ENCODE data around the gene AP1G1. TPM values are rescaled to one million over a fixed set of nuclear protein-coding genes. Genes with fewer than 3 reads are reported as not detected.
"Not testable (repeated sequence)": the region's sequence is repeated elsewhere in the genome, so short reads cannot be mapped to it uniquely, and the experiment has no call there.

AP1G1 gene
- total RNA-seq, 4 donors from 2014 or later, result 104 to 270 (median 121) TPM

DNA sequence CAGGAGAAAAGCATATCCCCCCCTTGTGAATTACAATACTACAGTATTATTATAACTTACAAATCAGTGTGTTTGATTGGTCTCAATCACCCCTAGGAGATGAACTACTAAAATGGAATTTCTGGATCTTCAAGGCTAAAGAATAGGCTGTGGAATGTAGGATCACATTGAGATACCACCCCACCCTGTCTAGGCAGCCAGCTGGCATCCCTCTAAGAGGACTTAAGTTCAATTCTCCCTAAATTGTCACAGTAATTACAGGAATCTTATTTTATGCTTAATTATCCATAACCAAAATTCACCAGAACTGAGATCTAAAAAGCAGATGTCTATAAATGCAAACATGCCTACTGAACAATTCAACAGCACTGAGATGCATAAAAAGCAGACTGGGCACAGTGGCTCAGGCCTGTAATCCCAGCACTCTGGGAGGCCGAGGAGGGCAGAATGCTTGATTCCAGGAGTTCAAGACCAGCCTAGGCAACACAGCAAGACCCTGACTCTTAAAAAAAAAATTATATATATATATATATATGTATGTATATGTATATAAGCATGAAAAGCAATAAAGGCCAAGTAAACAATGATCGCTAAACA, 12.0 kb downstream of the AP1G1 start:
- H3K4me1 ChIP-seq, result peaks cover 7 to 30% (median 12%) of the 10 kb centered on the region in 4 donors
- H3K27me3 ChIP-seq, result no peaks in the 10 kb centered on the region
- H3K9me3 ChIP-seq, result no peaks in the 10 kb centered on the region
- in situ Hi-C loops (cut with MboI; ENCODE audit: low pct_ligation_motif_present in 1 of 4, low pct_unique_long_range_greater_than_20kb in 1 of 4, low sequenced_read_pairs in 3 of 4) (no loop called here), intact Hi-C loops (cut with DNase I; ENCODE audit: low total_unique reads) (no loop called here)
- 77 to 91% methylated on average over 2 of the region's 2 CpGs for whole genome bisulfite sequencing, 2 donors (ENCODE audit: low coverage in 1 of 2)
- TF ChIP-seq EP300 (IDR thresholded peaks at IDR 0.05; ENCODE audit: low read depth), result no peak
- no peak for TF ChIP-seq CTCF (IDR thresholded peaks at IDR 0.05)
- no peak for TF ChIP-seq POLR2AphosphoS5 (IDR thresholded peaks at IDR 0.05)
- TF ChIP-seq POLR2A (IDR thresholded peaks at IDR 0.05), result no peak
- no peak for DNase-seq
- no peak overlapping the region for H3K27ac ChIP-seq
- H3K4me3 ChIP-seq, result no peak overlapping the region
- no peaks in the 10 kb centered on the region for H3K36me3 ChIP-seq

DNA sequence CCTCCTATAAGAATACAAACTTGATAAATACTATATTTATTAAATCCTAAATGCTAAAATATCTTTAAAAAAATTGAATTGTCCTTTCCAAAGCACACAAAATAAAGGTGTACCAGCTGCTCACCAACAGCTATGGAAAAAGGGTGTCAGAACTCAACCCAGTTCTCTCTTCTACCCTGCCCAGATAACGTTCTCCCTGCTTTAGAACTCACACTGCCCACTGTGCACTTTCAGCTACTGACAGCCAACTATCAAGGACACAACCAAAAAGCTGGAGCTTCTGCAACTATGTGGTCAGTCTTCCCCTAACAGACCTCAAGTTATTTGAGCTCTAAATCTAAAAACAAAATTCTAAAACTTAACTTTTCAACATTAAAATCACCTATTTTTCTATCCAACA, 13.7 kb downstream of the AP1G1 start:
- no peaks in the 10 kb centered on the region for H3K27me3 ChIP-seq
- H3K9me3 ChIP-seq, result no peaks in the 10 kb centered on the region
- H3K4me3 ChIP-seq, result no peak overlapping the region
- peaks cover 7 to 42% (median 12%) of the 10 kb centered on the region in 4 donors for H3K4me1 ChIP-seq
- in situ Hi-C loops (cut with MboI; ENCODE audit: low pct_ligation_motif_present in 1 of 4, low pct_unique_long_range_greater_than_20kb in 1 of 4, low sequenced_read_pairs in 3 of 4), result no loop called here
- no peaks in the 10 kb centered on the region for H3K36me3 ChIP-seq
- intact Hi-C loops (cut with DNase I; ENCODE audit: low total_unique reads), result no loop called here
- DNase-seq, result no peak
- H3K27ac ChIP-seq, result no peak overlapping the region
- TF ChIP-seq CTCF (IDR thresholded peaks at IDR 0.05), result no peak
- TF ChIP-seq EP300 (IDR thresholded peaks at IDR 0.05; ENCODE audit: low read depth), result no peak
- no peak for TF ChIP-seq POLR2AphosphoS5 (IDR thresholded peaks at IDR 0.05)
- no peak for TF ChIP-seq POLR2A (IDR thresholded peaks at IDR 0.05)
- WGBS, 2 donors (ENCODE audit: low coverage in 1 of 2), result 44 to 83% methylated on average over 1 of the region's 1 CpG

DNA sequence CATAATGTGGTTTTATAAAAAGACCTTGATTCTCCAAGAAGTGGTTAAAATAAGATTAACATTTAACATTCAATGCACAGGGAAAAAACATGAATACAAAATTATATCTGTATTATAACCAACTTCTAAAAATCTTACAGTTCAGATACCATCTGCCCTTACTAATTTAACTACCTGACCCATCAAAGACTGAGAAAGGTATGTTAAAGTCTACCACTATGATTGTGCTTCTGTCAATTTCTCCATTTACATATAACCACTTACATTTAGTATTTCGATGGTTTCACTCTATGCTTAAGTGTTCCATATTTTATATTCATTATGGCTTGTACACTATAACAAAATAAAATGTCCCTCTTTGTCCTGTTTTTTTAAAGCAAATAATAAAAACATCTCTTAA, 14.6 kb downstream of the AP1G1 start:
- DNase-seq, result no peak

DNA sequence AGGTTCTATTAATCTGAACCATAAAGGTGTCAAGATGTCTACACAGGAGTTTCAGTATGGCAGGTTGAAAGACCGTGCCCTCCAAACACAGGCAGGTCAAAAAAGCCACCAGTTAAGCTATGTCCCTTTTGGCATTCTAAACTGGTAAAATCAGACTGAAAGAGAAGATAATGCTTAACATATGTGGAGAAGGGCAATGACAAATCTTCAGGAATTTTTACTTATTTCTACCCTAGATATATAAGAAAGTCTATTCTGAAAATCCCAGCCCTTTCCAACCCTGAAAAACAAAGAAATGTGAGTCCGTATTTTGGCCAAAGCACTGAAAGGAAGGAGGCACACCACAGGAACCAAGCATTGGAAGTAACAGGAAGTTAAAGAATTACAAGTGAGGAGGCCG, 16.5 kb downstream of the AP1G1 start:
- TF ChIP-seq CTCF (IDR thresholded peaks at IDR 0.05), result no peak
- no peak for TF ChIP-seq EP300 (IDR thresholded peaks at IDR 0.05; ENCODE audit: low read depth)
- no peak for TF ChIP-seq POLR2A (IDR thresholded peaks at IDR 0.05)
- no peak for TF ChIP-seq POLR2AphosphoS5 (IDR thresholded peaks at IDR 0.05)
- WGBS, 2 donors (ENCODE audit: low coverage in 1 of 2), result 81 to 87% methylated on average over 3 of the region's 3 CpGs
- H3K27me3 ChIP-seq, result no peaks in the 10 kb centered on the region
- DNase-seq, result no peak
- H3K4me1 ChIP-seq, result peaks cover 7 to 46% (median 12%) of the 10 kb centered on the region in 4 donors
- H3K27ac ChIP-seq, result no peak overlapping the region
- no peaks in the 10 kb centered on the region for H3K9me3 ChIP-seq
- H3K4me3 ChIP-seq, result no peak overlapping the region
- in situ Hi-C loops (cut with MboI; ENCODE audit: low pct_ligation_motif_present in 1 of 4, low pct_unique_long_range_greater_than_20kb in 1 of 4, low sequenced_read_pairs in 3 of 4) (no loop called here), intact Hi-C loops (cut with DNase I; ENCODE audit: low total_unique reads) (no loop called here)
- peaks cover 0 to 21% (median 8%) of the 10 kb centered on the region in 4 donors for H3K36me3 ChIP-seq

More for the DNA sequence above, 14.6 kb downstream of the AP1G1 start:
- no peaks in the 10 kb centered on the region for H3K9me3 ChIP-seq
- in situ Hi-C loops (cut with MboI; ENCODE audit: low pct_ligation_motif_present in 1 of 4, low pct_unique_long_range_greater_than_20kb in 1 of 4, low sequenced_read_pairs in 3 of 4) (no loop called here), intact Hi-C loops (cut with DNase I; ENCODE audit: low total_unique reads) (no loop called here)
- TF ChIP-seq POLR2AphosphoS5 (IDR thresholded peaks at IDR 0.05) (no peak), POLR2A (IDR thresholded peaks at IDR 0.05) (no peak), EP300 (IDR thresholded peaks at IDR 0.05; ENCODE audit: low read depth) (no peak)
- H3K4me1 ChIP-seq, result peaks cover 7 to 46% (median 12%) of the 10 kb centered on the region in 4 donors
- no peak overlapping the region for H3K27ac ChIP-seq
- peaks cover 0 to 4% (median under 1%) of the 10 kb centered on the region in 4 donors for H3K36me3 ChIP-seq
- no peaks in the 10 kb centered on the region for H3K27me3 ChIP-seq
- H3K4me3 ChIP-seq, result no peak overlapping the region
- 81 to 83% methylated on average over 1 of the region's 1 CpG for WGBS, 2 donors (ENCODE audit: low coverage in 1 of 2)

GRCh38 chr16:71790329-71790728, 18.3 kb downstream of the AP1G1 start:
- peaks cover 0 to 21% (median 9%) of the 10 kb centered on the region in 4 donors for H3K36me3 ChIP-seq
- in situ Hi-C loops (cut with MboI; ENCODE audit: low pct_ligation_motif_present in 1 of 4, low pct_unique_long_range_greater_than_20kb in 1 of 4, low sequenced_read_pairs in 3 of 4); DNase-seq; H3K27ac ChIP-seq; intact Hi-C loops (cut with DNase I; ENCODE audit: low total_unique reads); H3K4me3 ChIP-seq; H3K9me3 ChIP-seq; H3K27me3 ChIP-seq: not testable (repeated sequence)
- H3K4me1 ChIP-seq, result peaks cover 5 to 41% (median 6%) of the 10 kb centered on the region in 4 donors
- 86% methylated on average over 3 of the region's 3 CpGs; no CpG with 5 or more reads in 1 of the 2 donors for WGBS, 2 donors (ENCODE audit: low coverage in 1 of 2)
